ENCODE measurements around the gene PRF1. TPM values are rescaled to one million over a fixed set of nuclear protein-coding genes. Genes with fewer than 3 reads are reported as not detected.

Gene PRF1
- polyA plus RNA-seq, 1 donor = 0.74 TPM

GRCh38 chr10:70575874-70576802, 26.4 kb downstream of the PRF1 start:
- peak; percentile 47 for DNase-seq

- DNase-seq = no peak
Measured at GRCh38 chr10:70575486-70575873, 27.1 kb downstream of the PRF1 start.

GRCh38 chr10:70573599-70574506, 28.7 kb downstream of the PRF1 start:
- no peak for DNase-seq

GRCh38 chr10:70571636-70572439, 30.7 kb downstream of the PRF1 start:
- DNase-seq = no peak

- no peak for DNase-seq
Measured at GRCh38 chr10:70571236-70571635, 31.3 kb downstream of the PRF1 start.

- DNase-seq = no peak
Measured at GRCh38 chr10:70568781-70569495, 33.6 kb downstream of the PRF1 start.

- DNase-seq = no peak
Measured at GRCh38 chr10:70568113-70568512, 34.4 kb downstream of the PRF1 start.

- no peak for DNase-seq
Measured at GRCh38 chr10:70567603-70568002, 34.9 kb downstream of the PRF1 start.

GRCh38 chr10:70566515-70567290, 35.8 kb downstream of the PRF1 start:
- no peak for DNase-seq

- DNase-seq = no peak
Measured at GRCh38 chr10:70565556-70566514, 36.7 kb downstream of the PRF1 start.

GRCh38 chr10:70564901-70565351, 37.6 kb downstream of the PRF1 start:
- no peak for DNase-seq

GRCh38 chr10:70564113-70564725, 38.3 kb downstream of the PRF1 start:
- no peak for DNase-seq

GRCh38 chr10:70563230-70563629, 39.3 kb downstream of the PRF1 start:
- DNase-seq = no peak

- DNase-seq = peak; percentile 48
Measured at GRCh38 chr10:70562036-70562755, 40.3 kb downstream of the PRF1 start.

GRCh38 chr10:70561558-70561957, 41.0 kb downstream of the PRF1 start:
- no peak for DNase-seq

GRCh38 chr10:70561070-70561469, 41.5 kb downstream of the PRF1 start:
- no peak for DNase-seq

GRCh38 chr10:70560511-70560941, 42.0 kb downstream of the PRF1 start:
- DNase-seq = no peak

GRCh38 chr10:70559861-70560260, 42.7 kb downstream of the PRF1 start:
- DNase-seq = no peak
